ENCODE results near the gene ETV1. TPM values are rescaled to one million over a fixed set of nuclear protein-coding genes. Genes with fewer than 3 reads are reported as not detected.
A peak's percentile ranks its signal among the peaks of the same experiment; 100 is the strongest.

Gene ETV1
- total and polyA plus RNA-seq, 2 experiments from 2014 or later: 70.3 to 93.7 TPM

DNA sequence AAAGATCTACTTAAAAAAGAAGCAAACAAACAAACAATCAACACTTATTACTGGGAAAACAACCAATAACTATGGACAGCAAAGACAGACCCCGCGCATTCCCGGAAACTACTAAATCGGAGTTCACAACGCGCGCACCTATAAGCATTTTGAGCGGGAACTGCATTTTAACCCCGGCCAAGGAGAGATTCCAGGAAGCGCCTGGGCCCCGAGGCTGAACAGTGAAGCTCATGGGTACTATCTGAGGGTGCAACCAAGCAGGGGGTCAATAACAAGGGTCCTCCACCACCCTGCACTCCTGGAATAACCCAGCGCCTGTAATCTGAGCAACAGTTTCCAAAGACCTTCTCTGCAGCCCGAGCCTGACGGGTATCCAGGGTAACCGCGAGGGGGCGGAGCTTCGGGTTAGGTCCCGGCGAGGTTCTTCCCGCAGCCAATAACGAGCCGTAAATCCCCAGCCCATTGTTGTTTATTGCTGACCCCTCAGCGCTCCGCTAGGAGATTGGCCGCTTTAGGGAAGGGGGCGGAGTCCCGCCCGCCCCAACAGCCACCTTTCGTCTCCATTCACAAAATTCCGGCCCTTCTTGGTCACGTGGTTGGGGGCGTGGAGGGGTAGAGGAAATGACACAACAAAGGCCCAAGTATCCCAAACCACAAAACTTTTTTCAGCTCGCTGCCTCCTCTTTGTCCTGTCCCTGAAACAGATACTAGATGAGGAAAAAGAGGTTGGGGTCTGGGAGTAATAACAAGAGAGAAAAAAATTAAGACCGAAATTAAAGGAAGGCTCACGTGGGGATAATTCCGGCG is 1.7 kb upstream of the ETV1 start:
- TF ChIP-seq, protein P1, sequence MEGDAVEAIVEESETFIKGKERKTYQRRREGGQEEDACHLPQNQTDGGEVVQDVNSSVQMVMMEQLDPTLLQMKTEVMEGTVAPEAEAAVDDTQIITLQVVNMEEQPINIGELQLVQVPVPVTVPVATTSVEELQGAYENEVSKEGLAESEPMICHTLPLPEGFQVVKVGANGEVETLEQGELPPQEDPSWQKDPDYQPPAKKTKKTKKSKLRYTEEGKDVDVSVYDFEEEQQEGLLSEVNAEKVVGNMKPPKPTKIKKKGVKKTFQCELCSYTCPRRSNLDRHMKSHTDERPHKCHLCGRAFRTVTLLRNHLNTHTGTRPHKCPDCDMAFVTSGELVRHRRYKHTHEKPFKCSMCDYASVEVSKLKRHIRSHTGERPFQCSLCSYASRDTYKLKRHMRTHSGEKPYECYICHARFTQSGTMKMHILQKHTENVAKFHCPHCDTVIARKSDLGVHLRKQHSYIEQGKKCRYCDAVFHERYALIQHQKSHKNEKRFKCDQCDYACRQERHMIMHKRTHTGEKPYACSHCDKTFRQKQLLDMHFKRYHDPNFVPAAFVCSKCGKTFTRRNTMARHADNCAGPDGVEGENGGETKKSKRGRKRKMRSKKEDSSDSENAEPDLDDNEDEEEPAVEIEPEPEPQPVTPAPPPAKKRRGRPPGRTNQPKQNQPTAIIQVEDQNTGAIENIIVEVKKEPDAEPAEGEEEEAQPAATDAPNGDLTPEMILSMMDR (IDR thresholded peaks at IDR 0.05; ENCODE audit: low read depth, low read length): no peak
- peak; percentile 98 to 99 for DNase-seq (ENCODE audit: low read depth in 1 of 2, low spot score in 1 of 2)
- Histone ChIP-seq H3K4me1 (ENCODE audit: low read depth) (peaks cover 16% of the 10 kb centered on the region), H3K36me3 (no peaks in the 10 kb centered on the region), H3K27me3 (no peaks in the 10 kb centered on the region), H3K9me3 (ENCODE audit: low read depth) (no peaks in the 10 kb centered on the region), H3K27ac (peak overlapping the region; percentile 80), H3K4me3 (peak overlapping the region; percentile 88)

DNA sequence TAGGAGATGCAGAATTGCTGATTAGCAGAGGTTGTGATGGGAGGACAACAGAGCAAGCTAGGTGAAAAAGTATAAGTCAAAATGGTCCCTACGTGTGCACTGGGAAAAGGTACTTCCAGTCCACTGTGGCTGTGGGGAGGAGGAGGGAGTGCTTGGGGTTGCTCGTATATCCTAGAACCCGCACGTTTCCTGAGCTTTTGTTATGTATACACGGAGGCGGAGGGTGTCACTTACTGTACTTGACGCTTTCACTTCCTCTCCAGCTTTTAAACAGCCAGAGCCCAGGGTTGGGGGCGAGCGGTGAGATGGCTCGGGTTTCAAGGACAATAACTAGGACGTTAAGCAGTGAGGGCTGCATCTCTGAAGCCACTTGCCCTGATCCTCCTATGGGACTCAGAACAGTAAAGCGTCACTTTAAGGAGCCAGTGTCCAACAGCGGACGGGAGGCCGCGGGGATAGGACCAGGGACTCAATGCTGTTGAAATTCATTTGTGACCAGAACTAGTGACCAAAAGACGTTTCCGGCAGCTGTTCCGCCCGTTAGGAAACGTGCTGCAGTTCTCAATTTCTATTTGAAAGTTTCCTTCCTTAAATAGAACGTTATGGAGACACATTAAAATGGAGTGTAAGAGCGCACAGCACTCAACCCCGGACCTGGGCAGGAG is 985 bp upstream of the ETV1 start:
- peak; percentile 66 to 90 for DNase-seq (ENCODE audit: low read depth in 1 of 2, low spot score in 1 of 2)

DNA sequence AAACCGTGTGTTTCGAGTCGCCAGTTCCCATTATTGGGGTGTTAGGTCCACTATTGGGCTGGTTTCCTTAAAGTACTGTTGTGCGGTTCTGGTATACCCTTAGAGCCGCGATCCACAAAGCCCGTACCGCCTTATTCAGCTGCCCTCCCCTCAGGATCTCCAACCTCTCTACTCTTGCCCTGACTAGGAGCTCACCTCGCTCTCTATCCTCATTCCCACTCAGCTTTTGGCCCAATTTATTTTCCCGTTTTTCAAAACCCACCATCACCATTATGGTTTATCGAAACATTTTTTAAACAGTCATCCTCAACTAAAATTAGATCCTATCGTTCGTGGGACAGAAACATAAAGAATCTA is 461 bp upstream of the ETV1 start:
- no peak for DNase-seq (ENCODE audit: low read depth in 1 of 2, low spot score in 1 of 2)
- Histone ChIP-seq H3K4me1 (ENCODE audit: low read depth) (peaks cover 16% of the 10 kb centered on the region), H3K27ac (peak overlapping the region; percentile 80), H3K9me3 (ENCODE audit: low read depth) (no peaks in the 10 kb centered on the region), H3K4me3 (peak overlapping the region; percentile 88), H3K27me3 (no peaks in the 10 kb centered on the region), H3K36me3 (no peaks in the 10 kb centered on the region)
- TF ChIP-seq, protein P1 (IDR thresholded peaks at IDR 0.05; ENCODE audit: low read depth, low read length): no peak

More for the DNA sequence above, 985 bp upstream of the ETV1 start:
- TF ChIP-seq, protein P1 (IDR thresholded peaks at IDR 0.05; ENCODE audit: low read depth, low read length): no peak
- peak overlapping the region; percentile 80 for H3K27ac ChIP-seq
- H3K4me3 ChIP-seq: peak overlapping the region; percentile 88
- no peaks in the 10 kb centered on the region for H3K27me3 ChIP-seq
- peaks cover 16% of the 10 kb centered on the region for H3K4me1 ChIP-seq (ENCODE audit: low read depth)
- no peaks in the 10 kb centered on the region for H3K9me3 ChIP-seq (ENCODE audit: low read depth)
- H3K36me3 ChIP-seq: no peaks in the 10 kb centered on the region

DNA sequence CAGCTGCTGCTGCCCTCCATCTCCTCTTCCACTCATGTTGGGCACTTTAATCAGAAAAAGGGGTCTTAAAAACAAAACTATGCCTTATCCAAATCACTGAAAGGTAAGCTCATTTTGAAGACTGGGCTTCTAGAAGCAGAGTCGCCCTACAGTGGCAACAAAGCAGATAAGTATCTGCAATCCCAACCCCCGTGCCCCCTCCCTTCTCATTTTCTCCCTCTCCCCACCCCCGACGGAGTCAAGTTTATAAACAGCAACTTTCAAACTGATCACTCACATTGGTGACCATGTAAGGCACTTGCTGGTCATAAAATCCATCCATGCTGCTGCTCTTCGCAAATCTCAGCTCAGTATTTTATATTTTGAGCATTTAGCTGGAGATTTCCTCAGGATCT is 738 bp downstream of the ETV1 start:
- Histone ChIP-seq H3K27me3 (no peaks in the 10 kb centered on the region), H3K9me3 (ENCODE audit: low read depth) (no peaks in the 10 kb centered on the region), H3K4me3 (peak overlapping the region; percentile 88), H3K36me3 (no peaks in the 10 kb centered on the region), H3K4me1 (ENCODE audit: low read depth) (peaks cover 24% of the 10 kb centered on the region), H3K27ac (peak overlapping the region; percentile 80)
- DNase-seq (ENCODE audit: low read depth in 1 of 2, low spot score in 1 of 2): peak in 1 of 2 donors; percentile 34
- TF ChIP-seq, protein P1 (IDR thresholded peaks at IDR 0.05; ENCODE audit: low read depth, low read length): no peak

DNA sequence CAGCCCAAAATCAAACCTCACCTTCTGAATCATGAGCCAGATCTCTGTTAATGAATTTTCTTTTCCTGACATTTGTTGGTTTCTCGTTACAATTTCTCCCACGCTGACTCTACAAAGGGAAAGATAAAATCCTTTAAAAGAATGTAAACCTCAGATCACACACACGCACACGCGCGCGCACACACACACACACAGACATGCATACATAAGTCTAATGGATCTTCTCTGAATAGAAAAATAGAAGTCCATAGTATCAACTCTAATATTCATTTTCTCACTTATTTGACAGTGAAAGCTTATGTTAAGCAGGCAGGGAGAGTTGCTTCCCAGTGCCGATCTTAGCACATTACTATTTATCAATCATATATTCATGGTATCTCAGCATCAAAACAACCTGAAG is 1.4 kb downstream of the ETV1 start:
- H3K27ac ChIP-seq: peak overlapping the region; percentile 80
- DNase-seq (ENCODE audit: low read depth in 1 of 2, low spot score in 1 of 2): peak; percentile 36 to 81
- no peaks in the 10 kb centered on the region for H3K9me3 ChIP-seq (ENCODE audit: low read depth)
- H3K27me3 ChIP-seq: no peaks in the 10 kb centered on the region
- no peaks in the 10 kb centered on the region for H3K36me3 ChIP-seq
- H3K4me3 ChIP-seq: peak overlapping the region; percentile 88
- TF ChIP-seq, protein P1 (IDR thresholded peaks at IDR 0.05; ENCODE audit: low read depth, low read length): no peak
- H3K4me1 ChIP-seq (ENCODE audit: low read depth): peaks cover 28% of the 10 kb centered on the region
